NCI-H2029 treated with DMSO at 0.1 percent for 48 hours (cell line): ENCODE data around the gene APPBP2.
"Not testable (repeated sequence)": the region's sequence is repeated elsewhere in the genome, so short reads cannot be mapped to it uniquely, and the experiment has no call there.

Source experiments
- DNase-seq: peaks from one replicate; lab custom pipeline; 2025; lab: John Stamatoyannopoulos, UW

Gene APPBP2

DNA sequence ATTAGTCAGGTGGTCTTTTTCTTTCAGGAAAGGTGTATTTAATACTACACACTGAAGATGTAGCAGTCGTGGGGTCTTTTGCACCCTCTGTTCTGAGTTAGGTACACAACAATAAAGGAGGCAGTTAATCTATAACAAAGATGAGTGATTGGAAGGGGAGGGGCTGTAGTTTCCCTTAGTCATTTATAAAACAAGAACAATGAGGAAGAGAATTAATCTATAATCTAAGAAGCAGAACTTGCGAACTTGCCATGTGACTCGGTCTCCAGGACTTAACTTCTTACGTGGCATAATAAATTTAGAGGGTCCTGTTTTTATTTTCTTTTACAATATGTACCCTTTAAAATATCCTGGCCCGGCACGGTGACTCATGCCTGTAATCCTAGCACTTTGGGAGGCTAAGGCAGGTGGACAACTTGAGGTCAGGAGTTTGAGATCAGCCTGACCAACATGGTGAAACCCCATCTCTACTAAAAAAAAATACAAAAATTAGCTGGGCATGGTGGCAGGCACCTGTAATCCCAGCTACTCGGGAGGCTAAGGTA is 8.6 kb upstream of the APPBP2 start:
- DNase-seq: no peak

DNA sequence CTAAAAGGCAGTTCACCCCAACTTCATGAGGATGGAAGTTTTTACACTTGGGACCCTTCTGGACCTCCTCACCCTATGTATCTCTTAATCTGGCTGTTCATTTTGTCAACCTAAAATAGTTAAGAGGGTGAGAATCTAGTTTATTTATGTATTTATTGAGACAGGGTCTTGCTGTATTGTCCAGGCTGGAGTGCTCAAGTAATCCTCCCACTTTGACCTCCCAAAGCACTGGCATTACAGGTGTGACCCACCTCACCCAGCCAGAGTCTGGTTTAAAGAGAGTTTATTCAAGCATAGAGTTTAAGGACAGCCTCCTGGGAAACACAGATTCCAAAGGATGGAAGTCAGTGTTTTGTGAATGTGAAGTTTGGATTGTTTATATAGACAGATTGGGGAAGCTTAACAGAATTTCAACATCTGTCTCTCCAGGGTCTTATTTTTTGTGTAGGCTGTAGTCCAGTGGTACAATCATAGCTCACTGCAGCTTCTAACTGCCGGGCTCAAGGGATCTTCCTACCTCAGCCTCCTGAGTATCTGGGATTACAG is 8.0 kb upstream of the APPBP2 start:
- no peak for DNase-seq

DNA sequence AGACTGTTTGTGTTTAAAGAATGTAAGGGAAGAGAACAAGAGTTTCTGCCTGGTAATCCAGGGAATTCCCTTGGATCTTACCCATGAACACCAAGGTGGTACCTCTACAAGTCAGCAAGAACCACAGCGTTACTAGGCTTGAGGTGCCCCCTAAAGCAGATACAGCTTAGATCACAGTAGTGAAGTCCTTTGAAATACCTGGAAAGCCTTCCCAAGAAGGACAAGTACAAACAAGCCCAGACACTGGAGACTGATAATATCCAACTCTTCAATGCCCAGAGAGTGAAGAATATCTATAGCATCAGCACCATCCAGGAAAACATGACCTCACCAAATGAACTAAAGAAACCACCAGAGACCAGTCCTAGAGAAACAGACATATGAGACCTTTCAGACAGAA is 3.8 kb upstream of the APPBP2 start:
- DNase-seq: no peak

DNA sequence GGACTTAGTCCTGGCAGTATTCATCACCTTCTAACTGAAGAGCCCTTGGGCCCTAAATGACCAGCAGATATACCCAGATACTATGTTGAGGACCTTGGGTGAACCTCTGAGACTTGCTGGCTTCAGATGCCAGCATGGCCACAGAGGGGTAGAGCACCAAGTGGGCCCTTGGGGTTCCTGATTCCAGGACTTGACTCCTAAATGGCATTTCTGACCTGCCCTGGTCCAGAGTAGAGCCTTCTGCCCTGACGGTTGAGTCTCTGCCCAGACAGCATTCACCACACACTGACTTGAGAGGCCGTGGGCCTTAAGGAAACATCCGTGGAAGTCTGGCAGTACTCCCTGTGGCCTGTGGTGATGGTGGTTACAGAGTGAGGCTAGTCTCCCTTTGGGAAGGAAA is 2.8 kb upstream of the APPBP2 start:
- DNase-seq: no peak

DNA sequence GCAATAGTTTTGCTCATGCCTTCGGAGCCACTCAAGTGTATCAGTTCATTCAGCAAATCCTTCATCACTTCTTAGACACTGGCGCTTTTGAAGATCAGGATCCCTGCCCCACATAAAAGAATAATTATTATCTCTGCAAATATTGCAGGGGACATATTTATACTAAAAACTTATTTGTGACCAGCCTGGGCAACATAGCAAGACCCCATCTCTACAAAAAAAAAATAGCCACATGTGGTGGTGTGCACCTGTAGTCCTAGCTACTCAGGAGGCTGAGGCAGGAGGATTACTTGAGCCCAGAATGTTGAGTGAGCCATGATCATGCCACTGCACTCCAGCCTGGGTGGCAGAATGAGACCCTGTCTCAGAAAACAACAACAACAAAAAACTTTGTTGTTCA is 1.7 kb upstream of the APPBP2 start:
- no peak for DNase-seq

DNA sequence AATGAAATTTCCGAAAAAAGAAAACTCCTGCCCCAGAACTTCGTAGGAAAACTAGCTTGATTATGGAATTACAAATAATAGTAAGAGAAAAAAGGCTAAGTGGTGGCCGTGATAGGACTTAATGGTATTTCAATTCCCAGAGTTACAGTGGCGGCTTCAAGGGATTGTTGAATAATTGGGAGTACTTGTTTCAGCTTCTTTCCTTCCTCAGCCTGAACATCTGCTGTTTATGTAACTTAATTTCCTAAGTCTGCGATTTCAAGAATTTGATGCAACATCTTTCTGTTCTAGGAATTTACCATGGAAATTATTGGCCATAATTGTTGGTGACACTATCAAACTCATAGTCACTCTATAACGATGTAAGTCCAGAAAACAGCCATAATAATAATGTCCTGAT is 684 bp upstream of the APPBP2 start:
- DNase-seq: no peak

DNA sequence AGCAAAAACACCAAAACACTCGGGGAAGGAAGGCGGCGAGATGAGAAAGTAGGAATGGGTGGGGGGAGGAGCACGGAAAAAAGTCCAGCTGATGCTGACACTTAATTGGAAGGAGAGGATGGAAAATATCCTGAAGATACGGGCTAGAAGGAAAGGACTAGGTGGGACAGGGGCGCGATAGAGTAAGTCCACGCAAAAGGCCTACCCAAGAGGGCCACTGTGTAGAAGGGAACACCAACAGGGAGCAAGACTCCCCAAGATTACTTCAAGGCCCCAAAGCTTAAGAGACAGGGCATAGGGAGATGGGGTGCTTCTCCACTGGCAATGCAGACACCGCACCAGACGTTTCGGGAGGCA is 736 bp downstream of the APPBP2 start:
- DNase-seq: no peak

DNA sequence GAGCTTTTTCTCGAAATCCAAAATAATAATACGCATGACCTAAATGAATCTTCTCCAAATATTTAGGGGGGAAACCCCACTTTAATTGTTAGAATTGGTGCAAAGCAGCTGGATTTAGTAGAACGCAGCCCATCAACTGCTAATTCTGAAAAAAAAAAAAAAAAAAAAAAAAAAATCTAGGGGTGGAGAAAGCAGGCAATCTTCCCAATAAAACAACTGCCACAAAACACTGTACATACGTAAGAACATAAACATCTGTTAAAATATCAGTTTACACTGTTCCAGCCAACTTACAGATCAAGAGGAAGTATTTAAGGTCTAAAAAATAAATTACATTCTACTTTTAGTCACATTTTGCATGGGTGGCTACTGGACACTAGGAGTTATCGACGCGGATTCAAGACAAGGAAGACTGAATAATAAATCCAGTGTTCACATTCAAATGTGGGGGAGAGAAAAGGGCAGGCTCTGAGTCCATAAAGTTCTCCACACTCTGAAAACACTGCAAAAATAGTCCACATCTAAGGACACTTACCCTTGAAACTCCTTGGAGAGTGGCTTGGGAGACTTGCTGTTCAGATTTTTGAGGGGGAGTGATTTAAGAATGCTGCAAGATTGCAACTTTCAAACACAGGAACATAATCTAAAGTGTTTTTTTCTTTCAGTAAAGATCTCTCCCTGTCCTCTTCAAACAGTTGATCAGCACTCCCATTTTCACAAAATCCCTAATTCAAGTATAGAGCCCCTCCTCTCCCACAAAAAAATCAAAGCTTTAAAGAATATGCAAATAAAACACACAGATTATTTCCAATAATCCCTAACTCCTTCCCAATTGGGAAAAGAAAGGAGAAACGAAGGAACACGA is 1.3 kb downstream of the APPBP2 start:
- no peak for DNase-seq

DNA sequence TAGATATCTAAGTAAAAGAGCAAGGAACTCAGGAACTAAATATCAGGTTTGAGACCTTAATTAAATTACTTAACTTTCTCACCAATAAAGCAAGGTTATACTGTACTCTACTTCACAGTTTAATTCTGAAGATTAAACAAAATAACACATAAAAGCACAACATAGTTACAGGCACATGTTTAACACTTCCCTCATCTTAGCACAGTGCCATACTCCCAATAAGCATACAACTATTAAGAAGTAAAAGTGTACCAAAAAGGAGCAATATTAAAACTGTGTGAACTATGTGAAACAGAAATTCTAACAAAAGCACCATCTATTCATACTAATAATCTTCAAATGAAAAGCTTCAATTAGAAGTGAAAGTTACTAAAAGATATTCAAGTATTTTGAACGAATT is 2.2 kb downstream of the APPBP2 start:
- no peak for DNase-seq

DNA sequence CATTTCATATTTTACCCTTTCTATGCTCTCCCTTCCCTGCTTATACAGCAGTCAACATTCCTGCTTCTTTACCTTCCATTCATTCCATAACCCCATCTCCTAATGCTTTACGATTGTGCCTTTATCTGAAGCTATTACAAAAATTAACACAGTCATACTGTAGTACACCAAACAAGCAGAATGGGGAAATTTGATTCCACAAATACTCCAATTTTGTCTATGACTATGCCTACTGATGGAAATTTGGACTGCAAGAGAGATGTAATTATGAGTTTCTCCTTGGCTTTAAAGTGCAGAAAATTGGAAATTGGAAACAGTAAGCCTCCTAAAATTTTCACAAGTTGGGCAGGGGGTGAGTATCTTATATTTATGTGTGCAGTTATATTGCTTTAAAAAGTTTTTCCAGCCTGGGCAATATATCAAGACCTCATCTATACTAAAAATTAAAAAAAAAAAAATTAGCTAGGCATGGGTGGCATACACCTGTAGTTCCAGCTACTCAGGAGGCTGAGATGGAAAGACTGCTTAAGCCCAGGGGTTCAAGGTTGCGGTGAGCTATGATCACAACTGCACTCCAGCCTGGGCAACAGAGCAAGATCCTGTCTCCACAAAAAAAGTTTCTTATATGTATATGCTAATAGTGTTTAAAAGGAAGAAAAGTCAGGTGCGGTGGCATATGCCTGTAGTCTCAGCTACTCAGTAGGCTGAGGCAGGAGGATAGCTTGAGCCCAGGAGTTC is 3.0 kb downstream of the APPBP2 start:
- DNase-seq: no peak

DNA sequence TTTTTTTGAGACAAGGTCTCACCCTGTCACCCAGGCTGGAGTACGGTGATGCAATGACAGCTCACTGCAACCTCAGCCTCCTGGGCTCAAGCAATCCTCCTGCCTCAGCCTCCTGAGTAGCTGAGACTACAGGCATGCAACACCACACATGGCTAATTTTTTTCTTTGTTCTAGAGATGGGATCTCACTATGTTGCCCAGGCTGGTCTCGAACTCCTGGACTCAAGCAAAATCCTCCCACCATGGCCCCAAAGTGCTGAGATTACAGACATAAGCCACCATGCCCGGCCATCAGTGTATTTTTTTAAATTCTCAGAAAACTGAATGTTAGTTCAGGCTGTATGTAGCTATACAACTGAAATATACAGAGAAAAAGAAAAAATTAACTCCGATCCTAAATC is 6.2 kb downstream of the APPBP2 start:
- no peak for DNase-seq

DNA sequence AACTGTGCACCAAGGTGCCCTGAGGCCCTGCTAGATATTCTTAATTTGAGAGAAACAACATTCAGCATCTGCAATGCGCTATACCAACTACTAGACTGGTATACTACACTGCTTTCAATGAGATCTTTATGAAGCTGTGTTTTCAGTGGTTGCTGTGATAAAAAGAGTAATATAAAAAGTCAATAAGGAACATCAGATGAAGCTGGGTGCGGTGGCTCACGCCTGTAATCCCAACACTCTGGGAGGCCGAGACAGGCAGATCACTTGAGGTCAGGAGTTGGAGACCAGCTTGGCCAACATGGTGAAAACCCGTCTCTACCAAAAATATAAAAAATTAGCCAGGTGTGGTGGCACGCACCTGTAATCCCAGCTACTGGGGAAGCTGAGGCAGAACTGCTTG is 10.4 kb downstream of the APPBP2 start:
- not testable (repeated sequence) for DNase-seq

DNA sequence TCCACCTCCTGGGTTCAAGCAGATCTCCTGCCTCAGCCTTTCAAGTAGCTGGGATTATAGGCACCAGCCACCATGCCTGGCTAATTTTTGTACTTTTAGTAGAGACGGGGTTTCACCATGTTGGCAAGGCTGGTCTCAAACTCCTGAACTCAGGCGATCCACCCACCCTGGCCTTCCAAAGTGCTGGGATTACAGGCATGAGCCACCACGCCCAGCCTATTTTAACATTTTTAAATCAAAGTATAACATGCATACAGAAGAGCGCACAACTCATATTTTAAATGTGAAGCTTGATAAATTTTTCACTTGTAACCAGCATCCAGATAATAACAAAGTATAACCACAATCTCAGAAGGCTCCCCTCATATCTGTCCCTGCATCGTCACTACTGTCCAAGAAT is 10.8 kb downstream of the APPBP2 start:
- DNase-seq: not testable (repeated sequence)

DNA sequence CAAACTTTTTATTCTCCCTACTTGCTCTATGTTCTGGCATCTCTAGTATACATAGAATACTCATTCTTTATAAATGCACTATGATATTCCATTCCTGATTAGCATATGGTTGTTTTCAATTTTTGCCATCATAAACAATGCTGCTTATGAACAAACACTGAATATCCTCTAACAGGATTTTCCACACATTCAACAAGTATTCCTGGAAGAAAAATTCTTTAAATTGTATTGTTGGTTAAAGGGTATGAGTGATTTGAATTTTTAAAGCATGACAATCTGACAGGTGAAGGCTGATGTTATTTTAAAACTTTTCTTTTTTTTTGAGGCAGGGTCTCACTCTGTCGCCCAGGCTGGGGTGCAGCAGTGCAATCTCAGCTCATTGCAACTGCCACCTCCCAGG is 11.5 kb downstream of the APPBP2 start:
- DNase-seq: no peak

DNA sequence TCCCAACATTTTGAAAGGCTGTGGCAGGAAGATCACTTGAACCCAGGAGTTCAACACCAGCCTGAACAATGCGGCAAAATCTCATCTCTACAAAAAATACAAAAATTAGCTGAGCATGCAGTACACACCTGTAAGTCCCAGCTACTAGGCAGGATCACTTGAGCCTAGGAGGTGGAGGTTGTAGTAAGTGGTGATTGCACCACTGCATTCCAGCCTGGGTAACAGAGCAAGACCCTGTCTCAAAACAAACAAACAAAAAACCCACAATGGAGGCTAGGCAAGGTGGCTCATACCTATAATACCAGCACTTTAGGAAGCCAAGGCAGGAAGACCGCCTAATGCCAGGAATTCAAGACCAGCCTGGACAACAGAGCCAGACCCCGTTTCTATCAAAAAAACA is 12.0 kb downstream of the APPBP2 start:
- DNase-seq: no peak

DNA sequence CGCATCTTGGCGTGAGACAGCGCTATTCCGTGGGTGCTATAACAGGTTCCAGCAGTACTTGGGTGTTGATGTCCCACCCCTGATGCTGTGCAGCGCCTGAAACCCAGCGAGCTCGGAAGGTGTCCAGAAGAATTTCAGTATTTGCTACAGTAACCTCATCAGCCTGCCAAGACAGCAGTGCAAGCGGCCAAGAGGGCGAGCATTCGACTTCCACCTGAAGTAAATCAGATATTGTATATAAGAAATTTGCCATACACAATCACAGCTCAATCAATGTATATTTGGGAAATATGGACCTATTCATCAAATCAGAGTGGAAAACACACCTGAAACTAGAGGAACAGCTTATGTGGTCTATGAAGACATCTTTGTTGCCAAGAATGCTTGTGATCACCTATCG is 13.0 kb downstream of the APPBP2 start:
- DNase-seq: no peak

DNA sequence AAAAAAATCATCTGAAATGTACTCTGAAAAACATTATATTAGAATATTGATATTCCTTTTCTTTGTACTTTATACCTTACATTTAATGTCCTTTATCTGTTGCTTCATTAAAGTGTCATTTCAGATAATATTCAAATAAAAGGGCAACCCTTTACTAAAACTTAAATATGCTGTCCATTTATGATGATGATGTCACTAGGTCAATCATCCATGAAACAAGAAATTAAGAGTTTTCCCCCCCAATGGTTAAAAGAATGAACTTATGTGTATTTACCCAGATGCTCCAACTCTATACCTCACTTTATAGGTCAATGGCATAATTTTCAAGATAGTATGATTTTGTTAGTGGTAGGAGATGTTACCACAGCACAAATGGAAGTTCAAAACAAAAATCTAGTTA is 15.3 kb downstream of the APPBP2 start:
- DNase-seq: no peak

DNA sequence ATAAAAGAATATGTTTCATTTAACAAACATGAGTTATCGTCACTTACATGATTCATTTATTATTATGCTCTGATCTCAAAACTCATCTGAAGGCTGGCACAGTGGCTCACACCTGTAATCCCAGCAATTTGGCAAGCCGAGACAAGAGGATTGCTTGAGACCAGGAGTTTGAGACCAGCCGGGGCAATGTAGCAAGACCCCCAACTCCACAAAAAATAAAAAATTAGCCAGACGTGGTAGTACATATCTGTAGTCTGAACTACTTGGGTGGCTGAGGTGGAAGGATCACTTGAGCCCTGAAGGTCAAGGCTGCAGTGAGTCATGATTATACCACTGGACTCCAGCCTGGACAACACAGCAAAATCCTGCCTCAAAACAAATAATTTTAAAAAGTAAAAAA is 16.0 kb downstream of the APPBP2 start:
- no peak for DNase-seq

DNA sequence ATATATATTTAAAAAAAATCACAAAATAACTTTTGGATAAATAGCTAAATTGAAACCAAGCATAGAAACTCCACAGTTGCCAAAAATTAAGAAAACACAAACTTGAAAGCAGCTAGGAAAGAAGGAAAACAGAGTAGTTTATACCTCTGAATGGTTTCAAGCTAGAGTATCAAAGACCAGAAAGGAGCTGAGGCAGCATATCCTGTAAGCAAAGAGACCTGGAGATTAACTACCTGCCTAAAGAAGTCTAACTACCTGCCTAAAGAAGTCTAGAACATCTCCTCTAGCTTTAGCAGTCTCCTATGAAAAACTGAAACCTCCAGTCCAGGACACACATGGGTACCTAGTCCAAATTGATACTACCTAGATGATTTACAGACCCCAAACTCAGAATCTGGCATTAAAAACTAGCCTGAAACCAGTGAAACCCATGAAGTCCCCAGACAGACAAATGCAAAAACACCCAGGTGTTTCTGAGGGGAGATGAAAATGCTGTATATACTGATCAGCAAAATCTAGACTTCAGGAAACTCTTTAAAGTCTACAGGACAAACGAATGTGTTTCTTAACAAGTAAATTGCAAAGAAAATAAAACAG is 17.6 kb downstream of the APPBP2 start:
- DNase-seq: no peak

DNA sequence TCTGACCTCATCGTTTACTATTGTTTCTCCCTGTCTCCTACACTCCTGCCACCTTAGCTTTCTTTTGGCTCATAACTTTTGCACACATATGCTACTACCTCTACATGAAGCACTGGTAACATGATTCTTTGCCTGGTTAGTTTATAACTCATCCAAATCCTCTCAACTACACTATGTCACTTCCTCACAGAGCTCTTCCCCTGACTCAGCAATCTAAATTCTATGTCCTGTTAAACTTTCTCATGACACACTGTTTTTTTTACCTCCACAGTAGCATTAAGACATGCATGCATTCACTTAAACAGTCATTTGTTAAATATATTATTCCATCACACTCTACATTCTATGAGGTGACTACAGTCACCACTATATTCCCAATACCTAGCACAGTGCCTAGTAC is 19.7 kb downstream of the APPBP2 start:
- no peak for DNase-seq

DNA sequence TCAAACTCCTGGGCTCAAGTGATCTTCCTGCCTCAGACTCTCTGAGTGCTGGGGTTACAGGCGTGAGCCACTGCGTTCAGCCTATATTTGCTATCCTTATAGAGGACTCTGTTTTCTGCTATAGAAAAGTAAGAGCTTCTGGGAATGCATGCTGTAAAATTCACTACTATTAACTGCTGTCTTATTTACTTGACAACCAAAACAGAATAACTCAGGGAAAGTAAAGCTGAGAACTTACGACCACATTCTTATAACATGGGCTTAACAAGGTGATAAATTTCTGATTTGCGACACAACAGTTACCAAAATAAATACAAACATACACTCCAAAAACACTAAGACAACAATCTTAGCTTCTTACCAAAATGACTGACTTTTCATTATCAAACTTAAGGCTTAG is 23.9 kb downstream of the APPBP2 start:
- DNase-seq: no peak

DNA sequence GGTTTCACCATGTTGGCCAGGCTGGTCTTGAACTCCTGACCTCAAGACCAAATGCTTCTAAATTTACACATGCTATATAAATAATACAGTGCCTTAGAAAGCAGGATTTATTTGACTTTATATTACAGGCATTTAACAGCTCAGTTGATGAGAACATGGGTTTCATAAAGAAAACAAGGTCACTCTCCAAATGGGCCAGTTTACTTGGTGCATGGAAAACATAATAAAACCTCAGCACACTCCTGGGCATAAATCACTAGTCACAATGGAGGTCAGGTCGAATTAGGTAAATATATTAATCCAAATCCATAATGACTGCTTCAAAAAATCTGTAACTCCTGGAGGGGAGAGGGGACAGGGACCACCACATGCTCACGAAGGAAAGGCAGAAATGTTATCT is 24.5 kb downstream of the APPBP2 start:
- DNase-seq: no peak

DNA sequence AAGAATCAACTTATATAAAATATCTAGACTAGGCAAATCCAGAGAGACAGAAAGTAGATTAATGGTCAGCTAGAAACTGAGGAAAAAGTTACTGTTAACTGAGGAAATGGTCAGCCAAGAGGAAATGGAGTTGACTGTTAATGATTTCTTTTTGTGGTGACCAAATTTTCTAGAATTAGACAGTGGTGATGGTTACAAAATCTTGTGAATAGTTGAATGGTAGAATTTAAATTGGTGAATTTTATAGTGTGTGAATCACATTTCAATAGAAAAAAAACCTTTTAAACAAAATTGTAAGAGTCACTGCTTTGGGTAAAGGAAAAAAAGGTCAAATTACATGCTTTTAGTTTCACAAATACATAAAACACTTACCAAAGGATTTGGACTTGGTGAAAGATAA is 30.0 kb downstream of the APPBP2 start:
- DNase-seq: no peak
